GM12875 (cell line): ENCODE measurements around the gene FOXE1.

Experiments used
- H3K4me3 ChIP-seq: one replicate; pipeline ENCODE4 v1.5.1; 2011; ENCODE audit warnings: low read depth, low read length, control low read depth
- TF ChIP-seq, protein P1 (sequence below): IDR thresholded peaks from 2 replicates; pipeline ENCODE4 v1.5.1; 2011; ENCODE audit warnings: low read depth, mild to moderate bottlenecking, control low read depth, inconsistent platforms, low read length, moderate library complexity, borderline replicate concordance; ENCODE audit not compliant: insufficient read depth

FOXE1 gene

GRCh38 chr9:97866300-97866699 lies 13.3 kb downstream of the FOXE1 start:
- TF ChIP-seq, protein P1, sequence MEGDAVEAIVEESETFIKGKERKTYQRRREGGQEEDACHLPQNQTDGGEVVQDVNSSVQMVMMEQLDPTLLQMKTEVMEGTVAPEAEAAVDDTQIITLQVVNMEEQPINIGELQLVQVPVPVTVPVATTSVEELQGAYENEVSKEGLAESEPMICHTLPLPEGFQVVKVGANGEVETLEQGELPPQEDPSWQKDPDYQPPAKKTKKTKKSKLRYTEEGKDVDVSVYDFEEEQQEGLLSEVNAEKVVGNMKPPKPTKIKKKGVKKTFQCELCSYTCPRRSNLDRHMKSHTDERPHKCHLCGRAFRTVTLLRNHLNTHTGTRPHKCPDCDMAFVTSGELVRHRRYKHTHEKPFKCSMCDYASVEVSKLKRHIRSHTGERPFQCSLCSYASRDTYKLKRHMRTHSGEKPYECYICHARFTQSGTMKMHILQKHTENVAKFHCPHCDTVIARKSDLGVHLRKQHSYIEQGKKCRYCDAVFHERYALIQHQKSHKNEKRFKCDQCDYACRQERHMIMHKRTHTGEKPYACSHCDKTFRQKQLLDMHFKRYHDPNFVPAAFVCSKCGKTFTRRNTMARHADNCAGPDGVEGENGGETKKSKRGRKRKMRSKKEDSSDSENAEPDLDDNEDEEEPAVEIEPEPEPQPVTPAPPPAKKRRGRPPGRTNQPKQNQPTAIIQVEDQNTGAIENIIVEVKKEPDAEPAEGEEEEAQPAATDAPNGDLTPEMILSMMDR, result no peak
- H3K4me3 ChIP-seq, result no peak overlapping the region

DNA sequence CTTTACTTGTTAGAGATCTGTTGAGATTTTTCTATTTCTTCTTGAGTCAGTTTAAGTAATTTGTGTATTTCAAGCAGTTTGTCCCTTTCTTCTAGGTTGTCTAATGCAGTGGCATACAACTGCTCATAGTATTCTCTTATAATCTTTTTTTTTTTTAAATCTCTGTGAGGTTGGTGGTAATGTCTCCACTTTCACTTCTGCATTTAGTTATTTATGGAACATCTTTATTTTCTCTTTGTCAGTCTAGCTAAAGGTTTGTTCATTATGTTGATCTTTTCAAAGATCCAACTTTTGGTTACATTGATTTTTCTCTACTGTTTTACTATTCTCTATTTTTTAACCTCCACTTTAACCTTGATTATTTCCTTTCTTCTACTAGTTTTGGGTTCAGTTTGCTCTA lies 13.8 kb downstream of the FOXE1 start:
- TF ChIP-seq, protein P1, result no peak
- H3K4me3 ChIP-seq, result no peak overlapping the region

GRCh38 chr9:97868859-97869258 lies 15.8 kb downstream of the FOXE1 start:
- H3K4me3 ChIP-seq, result no peak overlapping the region
- TF ChIP-seq, protein P1, result no peak

GRCh38 chr9:97873425-97873824 lies 20.4 kb downstream of the FOXE1 start:
- H3K4me3 ChIP-seq, result no peak overlapping the region
- TF ChIP-seq, protein P1, result no peak

DNA sequence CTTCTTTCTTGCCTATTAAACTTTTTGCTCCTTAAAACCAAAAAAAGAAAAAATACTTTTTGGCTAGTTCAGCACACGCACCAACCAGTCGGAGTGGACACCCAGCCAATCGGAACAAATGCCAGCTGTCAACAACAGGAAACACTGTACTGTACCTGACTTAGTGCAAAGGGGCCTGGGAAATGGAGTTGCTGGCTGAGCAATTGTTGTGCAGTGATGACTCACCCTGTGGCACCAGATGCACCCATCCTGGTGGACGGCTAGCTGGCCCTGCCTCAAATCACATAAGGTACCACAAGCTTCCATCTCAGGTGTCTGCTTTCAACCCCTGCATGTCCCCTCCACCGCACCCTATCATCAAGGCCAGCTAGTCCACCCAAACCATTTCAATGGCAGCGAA lies 20.9 kb downstream of the FOXE1 start:
- TF ChIP-seq, protein P1, result no peak
- H3K4me3 ChIP-seq, result no peak overlapping the region

GRCh38 chr9:97874624-97875023 lies 21.6 kb downstream of the FOXE1 start:
- no peak overlapping the region for H3K4me3 ChIP-seq
- TF ChIP-seq, protein P1, result no peak

- TF ChIP-seq, protein P1, result no peak
- H3K4me3 ChIP-seq, result no peak overlapping the region
These were observed 22.1 kb downstream of the FOXE1 start for GRCh38 chr9:97875111-97875510.
